Stomach (tissue), 4 donors: ENCODE data around the gene PLEKHM1.

Experiments used
- CTCF ChIP-seq, 7 experiments: fragments of 450-650 bp in 4 of 7; fragments of 200-600 bp in 3 of 7; sonication (generic) in 3 of 7; IDR thresholded peaks; one replicate each; pipeline ENCODE4 v1.5.1; 2016 to 2019; ENCODE audit warnings: antibody characterized with exemption in 7 of 7, control low read depth in 2 of 7, mild to moderate bottlenecking in 1 of 7
- POLR2A ChIP-seq, 4 donors: fragments of 450-650 bp; IDR thresholded peaks; one replicate each; pipeline ENCODE4 v1.6.1; 2016; ENCODE audit warnings: antibody characterized with exemption in 4 of 4, control low read depth in 2 of 4, mild to moderate bottlenecking in 1 of 4, moderate library complexity in 1 of 4
- POLR2AphosphoS5 ChIP-seq, 3 donors: sonication (generic); formaldehyde crosslinking; IDR thresholded peaks; one replicate each; pipeline ENCODE4 v1.6.1; 2016; ENCODE audit warnings: antibody characterized with exemption in 3 of 3

- TF ChIP-seq CTCF (IDR thresholded peaks at IDR 0.05): no peak
- TF ChIP-seq POLR2AphosphoS5 (IDR thresholded peaks at IDR 0.05): no peak
- TF ChIP-seq POLR2A (IDR thresholded peaks at IDR 0.05): no peak
Observed at GRCh38 chr17:45440161-45440778, 50.3 kb downstream of the PLEKHM1 start.
